ENCODE results near the gene SULT6B1.
"Not testable (repeated sequence)": the region's sequence is repeated elsewhere in the genome, so short reads cannot be mapped to it uniquely, and the experiment has no call there.

SULT6B1 gene

GRCh38 chr2:37188570-37188969, at the start of gene SULT6B1:
Gene SULT6B1 (minus strand): TSS chr2:37188670. CDS start chr2:37188640, 30 bp downstream.
- in situ Hi-C loops (cut with HindIII; ENCODE audit: low sequenced_read_pairs) = no loop called here

- in situ Hi-C loops (cut with HindIII; ENCODE audit: low sequenced_read_pairs) = no loop called here
These were observed 43.9 kb upstream of the SULT6B1 start for GRCh38 chr2:37232131-37232933.

- in situ Hi-C loops (cut with HindIII; ENCODE audit: low sequenced_read_pairs) = no loop called here
These were observed 43.0 kb upstream of the SULT6B1 start, which contains the start of the genes CEBPZ and NDUFAF7 for GRCh38 chr2:37231241-37232130. Gene CEBPZ (minus strand): TSS chr2:37231596. CDS start chr2:37231567, 29 bp downstream. Gene NDUFAF7 (plus strand): TSS chr2:37231658. CDS start chr2:37231706, 48 bp downstream.

GRCh38 chr2:37230581-37230980, 42.1 kb upstream of the SULT6B1 start:
- in situ Hi-C loops (cut with HindIII; ENCODE audit: low sequenced_read_pairs) = no loop called here

DNA sequence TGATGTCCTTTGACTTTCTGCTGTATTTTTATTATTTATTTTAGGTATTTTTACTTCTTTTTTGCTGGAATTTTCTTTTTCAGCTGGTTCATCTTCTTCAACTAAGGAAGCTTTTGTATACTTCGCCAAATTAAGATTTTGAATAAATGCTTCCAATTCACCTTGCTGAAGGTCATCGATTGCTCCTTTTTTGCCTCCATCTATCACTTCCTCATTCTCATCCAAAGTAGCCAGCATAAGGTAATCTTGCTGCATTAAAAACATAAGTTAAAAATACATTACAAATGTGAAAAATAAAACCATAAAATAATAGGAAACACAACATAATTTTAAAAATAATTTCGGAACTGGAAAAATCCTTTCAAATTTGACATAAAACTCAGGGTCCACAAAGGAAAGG, 40.3 kb upstream of the SULT6B1 start:
- in situ Hi-C loops (cut with HindIII; ENCODE audit: low sequenced_read_pairs) = no loop called here

DNA sequence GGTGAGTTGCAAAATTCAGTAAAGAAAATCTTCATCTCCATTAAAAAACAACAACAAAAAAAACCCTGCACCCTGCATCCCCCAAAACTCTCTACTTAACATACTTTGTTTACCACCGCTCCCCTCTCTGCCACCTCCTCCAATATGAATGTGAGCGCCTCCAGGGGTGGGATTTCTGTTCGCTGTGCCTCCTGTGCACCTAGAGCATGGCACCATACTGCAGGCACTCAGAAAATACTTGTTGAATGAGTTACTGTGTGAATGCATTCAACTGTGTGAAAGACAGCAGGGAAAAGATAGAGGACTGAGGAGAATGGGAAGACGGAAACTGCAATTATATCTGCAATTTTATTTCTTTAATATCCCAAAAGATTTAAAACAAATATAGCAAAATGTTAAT, 38.4 kb upstream of the SULT6B1 start:
- in situ Hi-C loops (cut with HindIII; ENCODE audit: low sequenced_read_pairs) = no loop called here

- in situ Hi-C loops (cut with HindIII; ENCODE audit: low sequenced_read_pairs) = not testable (repeated sequence)
These were observed 36.7 kb upstream of the SULT6B1 start for GRCh38 chr2:37225129-37225528.

DNA sequence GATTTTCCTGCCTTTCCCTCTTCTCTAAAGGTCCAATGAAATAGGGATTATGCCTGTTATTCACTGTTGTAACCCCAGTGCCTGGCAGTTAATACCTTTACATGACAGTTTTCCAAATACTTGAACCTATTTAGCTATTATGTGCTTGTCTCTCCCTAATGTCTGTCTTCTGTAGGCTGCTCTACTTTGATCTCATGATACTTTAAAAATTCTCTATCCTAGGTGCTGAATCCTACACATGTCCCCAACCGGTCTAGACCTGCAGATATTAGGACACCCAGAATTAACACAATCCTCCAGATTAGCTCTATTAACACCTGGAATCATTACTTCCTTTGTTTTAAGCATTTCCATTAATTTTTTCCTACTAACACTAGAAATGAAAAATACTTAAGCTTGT, 35.6 kb upstream of the SULT6B1 start:
- in situ Hi-C loops (cut with HindIII; ENCODE audit: low sequenced_read_pairs) = no loop called here

- in situ Hi-C loops (cut with HindIII; ENCODE audit: low sequenced_read_pairs) = no loop called here
These were observed 34.7 kb upstream of the SULT6B1 start for GRCh38 chr2:37223131-37223530.

DNA sequence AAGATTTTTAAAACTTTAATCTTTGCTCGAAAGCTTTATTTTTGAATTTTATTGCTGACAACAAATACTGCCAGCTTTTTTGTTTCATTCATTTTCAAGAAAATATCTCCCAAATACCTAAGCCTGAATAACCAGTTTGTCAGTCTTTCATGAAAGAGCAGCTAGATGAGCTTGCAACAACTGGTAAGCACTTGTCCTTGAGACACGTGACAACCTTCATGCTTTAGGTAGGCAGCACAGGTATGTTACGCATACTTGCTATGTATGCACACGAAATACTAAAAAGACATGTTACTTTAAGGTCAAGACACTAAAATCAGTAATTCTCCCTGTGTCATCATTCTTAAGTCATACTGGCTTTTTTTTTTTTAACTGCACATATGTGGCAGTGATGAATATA, 30.6 kb upstream of the SULT6B1 start:
- in situ Hi-C loops (cut with HindIII; ENCODE audit: low sequenced_read_pairs) = no loop called here

- in situ Hi-C loops (cut with HindIII; ENCODE audit: low sequenced_read_pairs) = no loop called here
These were observed 26.8 kb upstream of the SULT6B1 start for GRCh38 chr2:37215250-37215649.

GRCh38 chr2:37211939-37212338, 23.5 kb upstream of the SULT6B1 start:
- in situ Hi-C loops (cut with HindIII; ENCODE audit: low sequenced_read_pairs) = no loop called here

GRCh38 chr2:37211212-37211611, 22.7 kb upstream of the SULT6B1 start:
- in situ Hi-C loops (cut with HindIII; ENCODE audit: low sequenced_read_pairs) = no loop called here

- in situ Hi-C loops (cut with HindIII; ENCODE audit: low sequenced_read_pairs) = not testable (repeated sequence)
These were observed 18.3 kb upstream of the SULT6B1 start for GRCh38 chr2:37206760-37207159.

DNA sequence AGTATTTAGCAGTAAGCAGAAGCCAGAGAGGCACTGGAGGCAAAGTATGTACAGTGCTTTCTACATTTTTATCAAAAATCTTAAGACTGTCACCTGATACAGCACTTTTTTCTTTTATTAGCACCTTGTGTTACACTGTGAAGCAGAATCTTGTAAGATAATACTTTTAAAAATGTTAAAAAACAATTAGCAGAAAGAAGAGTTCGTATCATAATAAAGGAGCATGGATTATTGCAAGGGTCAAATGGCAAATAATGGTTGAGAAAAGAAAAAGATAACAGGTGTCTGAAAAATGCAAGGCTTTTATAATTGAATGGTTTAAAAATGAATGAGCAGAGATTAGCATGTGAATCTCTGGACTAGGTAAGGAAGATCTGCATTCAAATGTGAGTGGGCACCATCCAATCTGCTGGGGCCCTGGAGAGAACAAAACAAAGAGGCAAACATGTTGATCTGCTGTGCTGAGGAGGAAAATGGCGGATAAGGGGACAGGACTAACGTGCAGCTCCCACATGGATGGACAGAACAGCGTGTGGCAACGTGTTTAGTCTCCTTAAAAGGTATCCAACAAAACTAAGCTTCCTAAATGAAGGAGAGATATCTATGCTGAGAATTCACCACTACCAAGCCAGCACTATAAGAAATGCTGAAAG, 17.3 kb upstream of the SULT6B1 start:
- in situ Hi-C loops (cut with HindIII; ENCODE audit: low sequenced_read_pairs) = no loop called here

- in situ Hi-C loops (cut with HindIII; ENCODE audit: low sequenced_read_pairs) = not testable (repeated sequence)
These were observed 16.7 kb upstream of the SULT6B1 start for GRCh38 chr2:37205071-37205661.

GRCh38 chr2:37203708-37204107, 15.2 kb upstream of the SULT6B1 start:
- in situ Hi-C loops (cut with HindIII; ENCODE audit: low sequenced_read_pairs) = no loop called here

GRCh38 chr2:37201766-37202165, 13.3 kb upstream of the SULT6B1 start:
- in situ Hi-C loops (cut with HindIII; ENCODE audit: low sequenced_read_pairs) = no loop called here

DNA sequence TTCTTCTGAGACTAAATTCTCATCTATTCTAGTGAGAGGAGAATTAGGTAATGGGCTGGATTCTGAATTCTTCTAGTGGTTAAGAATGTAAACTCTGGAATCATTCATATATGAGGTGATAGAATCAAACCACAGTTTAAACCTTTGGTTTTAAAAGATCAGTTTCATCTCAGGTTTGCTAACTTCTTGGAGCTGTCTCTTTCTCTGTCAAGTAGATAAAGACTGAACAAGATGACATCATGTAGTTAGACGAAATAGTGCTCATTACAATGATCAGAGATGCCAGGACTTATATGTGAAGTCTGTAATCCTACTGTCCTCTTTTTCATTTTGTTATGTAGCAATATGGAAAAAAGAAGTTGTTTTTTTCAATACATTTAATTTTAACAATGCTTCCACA, 12.7 kb upstream of the SULT6B1 start:
- in situ Hi-C loops (cut with HindIII; ENCODE audit: low sequenced_read_pairs) = no loop called here

DNA sequence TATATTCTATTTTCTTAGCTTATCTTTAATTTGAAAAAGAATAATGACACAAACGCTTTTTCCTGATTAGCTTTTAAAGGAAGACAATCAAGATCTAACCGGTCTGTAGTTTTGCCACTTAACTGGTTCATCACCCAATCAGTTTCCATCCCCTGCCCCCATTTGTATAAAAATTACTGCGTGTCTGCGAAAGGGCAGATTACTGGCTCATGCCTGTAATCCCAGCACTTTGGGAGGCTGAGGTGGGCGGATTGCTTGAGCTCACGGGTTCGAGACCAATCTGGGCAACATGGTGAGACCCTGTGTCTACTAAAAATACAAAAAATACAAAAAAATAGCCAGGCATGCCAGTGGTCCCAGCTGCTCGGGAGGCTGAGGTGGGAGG, 10.2 kb upstream of the SULT6B1 start:
- in situ Hi-C loops (cut with HindIII; ENCODE audit: low sequenced_read_pairs) = no loop called here

All from DLD1 (cell line).